KMS-11 (cell line): ENCODE results near the gene TCHH.
A peak's percentile ranks its signal among the peaks of the same experiment; 100 is the strongest.

Source experiments
- H2AFZ ChIP-seq: fragments of 200-600 bp; sonication (generic); 2 replicates; pipeline ENCODE4 v1.6.1; 2016; ENCODE audit warnings: antibody characterized with exemption, mixed run types, low read depth
- H3K27ac ChIP-seq: fragments of 200-600 bp; sonication (generic); 2 replicates; pipeline ENCODE4 v1.6.1; 2016; ENCODE audit warnings: mild to moderate bottlenecking, mixed run types
- H3K27me3 ChIP-seq: fragments of 200-600 bp; sonication (generic); 2 replicates; pipeline ENCODE4 v1.6.1; 2017; ENCODE audit warnings: mild to moderate bottlenecking, low read depth, mixed run types, moderate library complexity; ENCODE audit not compliant: insufficient read depth
- H3K36me3 ChIP-seq: fragments of 200-600 bp; sonication (generic); 2 replicates; pipeline ENCODE4 v1.6.1; 2017; ENCODE audit warnings: mild to moderate bottlenecking, mixed run types; ENCODE audit not compliant: insufficient read depth
- H3K4me1 ChIP-seq: fragments of 200-600 bp; sonication (generic); 2 replicates; pipeline ENCODE4 v1.6.1; 2016; ENCODE audit warnings: mild to moderate bottlenecking, low read depth, mixed run types; ENCODE audit not compliant: poor library complexity, severe bottlenecking
- H3K4me2 ChIP-seq: fragments of 200-600 bp; sonication (generic); 2 replicates; pipeline ENCODE4 v1.7.0; 2016; ENCODE audit warnings: mild to moderate bottlenecking, mixed run types
- H3K4me3 ChIP-seq: fragments of 200-600 bp; sonication (generic); IDR thresholded peaks from 2 replicates; pipeline ENCODE4 v1.6.1; 2017; ENCODE audit warnings: low read depth, low read length, mixed read lengths; ENCODE audit not compliant: insufficient read depth
- H3K79me2 ChIP-seq: fragments of 200-600 bp; sonication (generic); 2 replicates; pipeline ENCODE4 v1.6.1; 2016; ENCODE audit warnings: low read depth, mixed run types; ENCODE audit not compliant: insufficient read depth
- H3K9ac ChIP-seq: fragments of 200-600 bp; sonication (generic); 2 replicates; pipeline ENCODE4 v1.6.1; 2016; ENCODE audit warnings: mild to moderate bottlenecking, mixed run types
- H4K20me1 ChIP-seq: fragments of 200-600 bp; sonication (generic); 2 replicates; pipeline ENCODE4 v1.6.1; 2016; ENCODE audit warnings: mild to moderate bottlenecking, mixed run types; ENCODE audit not compliant: insufficient read depth
- CTCF ChIP-seq: fragments of 200-600 bp; sonication (generic); conservative IDR thresholded peaks from 2 replicates; pipeline ENCODE4 v1.6.1; 2017; ENCODE audit warnings: low read depth, mild to moderate bottlenecking, antibody characterized with exemption, low read length, moderate library complexity, mixed read lengths

The TCHH gene

GRCh38 chr1:152125834-152126443 is 10.7 kb upstream of the TCHH start:
- Histone ChIP-seq H3K27me3 (no peaks in the 10 kb centered on the region), H3K36me3 (no peaks in the 10 kb centered on the region), H3K4me2 (peak overlapping the region; percentile 64), H3K27ac (peak overlapping the region; percentile 23), H3K4me3 (peak overlapping the region; percentile 53), H2AFZ (peak overlapping the region; percentile 28; the same call in 1 of the 2 replicates), H3K79me2 (no peaks in the 10 kb centered on the region), H3K4me1 (peaks cover 36% of the 10 kb centered on the region), H4K20me1 (no peaks in the 10 kb centered on the region), H3K9ac (no peak overlapping the region)
- TF ChIP-seq CTCF: no peak

GRCh38 chr1:152118915-152119314 is 3.7 kb upstream of the TCHH start:
- no peak overlapping the region for H3K9ac ChIP-seq
- H4K20me1 ChIP-seq: no peaks in the 10 kb centered on the region
- H3K4me3 ChIP-seq: no peak overlapping the region
- H3K4me1 ChIP-seq: peaks cover 11% of the 10 kb centered on the region
- no peak overlapping the region for H2AFZ ChIP-seq
- no peaks in the 10 kb centered on the region for H3K36me3 ChIP-seq
- peaks cover 5% of the 10 kb centered on the region for H3K27me3 ChIP-seq
- TF ChIP-seq CTCF: no peak
- H3K27ac ChIP-seq: no peak overlapping the region
- no peaks in the 10 kb centered on the region for H3K79me2 ChIP-seq
- H3K4me2 ChIP-seq: no peak overlapping the region

GRCh38 chr1:152112885-152113432 is 2.3 kb downstream of the TCHH start:
- no peak overlapping the region for H3K27ac ChIP-seq
- H3K4me2 ChIP-seq: peak overlapping the region; percentile 94
- no peaks in the 10 kb centered on the region for H3K79me2 ChIP-seq
- TF ChIP-seq CTCF: no peak
- peaks cover 23% of the 10 kb centered on the region for H3K27me3 ChIP-seq
- H3K36me3 ChIP-seq: no peaks in the 10 kb centered on the region
- peak overlapping the region; percentile 100 for H3K4me3 ChIP-seq
- H4K20me1 ChIP-seq: no peaks in the 10 kb centered on the region
- peaks cover 23% of the 10 kb centered on the region for H3K4me1 ChIP-seq
- no peak overlapping the region for H3K9ac ChIP-seq
- H2AFZ ChIP-seq: peak overlapping the region; percentile 87

GRCh38 chr1:152112101-152112884 is 3.0 kb downstream of the TCHH start:
- Histone ChIP-seq H3K27ac (no peak overlapping the region), H3K36me3 (no peaks in the 10 kb centered on the region), H3K27me3 (peaks cover 23% of the 10 kb centered on the region), H4K20me1 (no peaks in the 10 kb centered on the region), H2AFZ (peak overlapping the region; percentile 87), H3K9ac (peak overlapping the region; percentile 1; the same call in 1 of the 2 replicates), H3K4me3 (peak overlapping the region; percentile 100), H3K4me2 (peak overlapping the region; percentile 94), H3K4me1 (peaks cover 23% of the 10 kb centered on the region), H3K79me2 (no peaks in the 10 kb centered on the region)
- TF ChIP-seq CTCF: no peak
